HG02763 (cell line): ENCODE results near the gene GNG7.
A peak's percentile ranks its signal among the peaks of the same experiment; 100 is the strongest.

Experiments
- ATAC-seq: cut with Tn5 transposase; IDR thresholded peaks from one replicate; pipeline ENCODE4 v1.9.1; 2021; ENCODE audit warnings: mild to moderate bottlenecking, moderate library complexity; ENCODE audit not compliant: unreplicated experiment

Gene GNG7

GRCh38 chr19:2702170-2703076 lies at the start of gene GNG7:
Gene GNG7, minus strand, starts transcription at chr19:2702694. Its CDS starts 182,006 bp downstream, at chr19:2520688.
- ATAC-seq, result peak; percentile 85

DNA sequence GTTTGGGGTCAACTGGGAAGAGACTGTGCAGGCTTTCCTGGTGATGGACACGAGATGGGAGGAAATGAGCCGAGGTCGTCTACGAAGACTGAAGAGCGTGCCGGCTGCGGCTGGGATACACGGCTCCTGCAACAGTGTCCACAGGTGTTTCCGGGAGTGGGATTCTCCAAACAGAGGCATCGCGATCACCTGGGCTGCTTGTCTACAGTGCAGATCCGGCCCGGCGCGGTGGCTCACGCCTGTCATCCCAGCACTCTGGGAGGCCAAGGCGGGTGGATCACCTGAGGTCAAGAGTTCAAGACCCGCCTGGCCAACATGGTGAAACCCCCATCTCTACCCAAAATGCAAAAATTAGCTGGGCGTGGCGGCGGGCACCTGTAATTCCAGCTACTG lies 48.9 kb upstream of the GNG7 start:
- no peak for ATAC-seq

- no peak for ATAC-seq
Observed at GRCh38 chr19:2750808-2751437, 48.4 kb upstream of the GNG7 start.

DNA sequence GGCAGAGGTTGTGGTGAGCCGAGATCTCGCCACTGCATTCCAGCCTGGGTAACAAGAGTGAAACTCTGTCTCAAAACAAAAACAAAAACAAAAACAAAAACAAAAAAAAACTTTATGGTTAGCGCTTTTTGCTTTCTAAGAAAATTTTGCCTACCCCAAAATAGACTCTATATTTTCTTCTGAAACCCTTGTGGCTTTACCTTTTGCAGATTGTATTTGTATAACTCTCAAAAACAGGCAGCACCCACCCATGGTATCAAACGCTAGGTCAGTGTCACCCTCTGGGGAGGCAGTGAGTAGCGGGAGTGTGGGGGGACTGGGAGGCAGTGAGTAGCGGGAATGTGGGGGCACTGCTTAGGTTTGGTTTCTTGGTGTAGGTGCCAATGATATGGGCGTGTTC lies 44.9 kb upstream of the GNG7 start:
- peak; percentile 47 for ATAC-seq

DNA sequence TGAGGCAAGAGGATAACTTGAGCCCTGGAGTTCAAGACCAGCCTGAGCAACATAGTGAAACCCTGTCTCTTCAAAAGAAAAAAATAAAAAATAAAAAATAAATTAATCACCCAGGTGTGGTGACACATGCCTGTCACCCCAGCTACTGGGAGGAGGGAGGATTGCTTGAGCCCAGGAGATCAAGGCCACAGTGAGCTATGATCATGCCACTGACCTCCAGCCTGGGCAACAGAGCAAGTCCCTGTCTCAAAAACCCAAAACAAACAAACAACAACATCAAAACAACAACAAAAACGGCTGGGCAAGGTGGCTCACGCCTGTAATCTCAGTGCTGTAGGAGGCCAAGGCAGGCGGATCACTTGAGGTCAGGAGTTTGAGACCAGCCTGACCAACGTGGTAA lies 41.6 kb upstream of the GNG7 start:
- no peak for ATAC-seq

DNA sequence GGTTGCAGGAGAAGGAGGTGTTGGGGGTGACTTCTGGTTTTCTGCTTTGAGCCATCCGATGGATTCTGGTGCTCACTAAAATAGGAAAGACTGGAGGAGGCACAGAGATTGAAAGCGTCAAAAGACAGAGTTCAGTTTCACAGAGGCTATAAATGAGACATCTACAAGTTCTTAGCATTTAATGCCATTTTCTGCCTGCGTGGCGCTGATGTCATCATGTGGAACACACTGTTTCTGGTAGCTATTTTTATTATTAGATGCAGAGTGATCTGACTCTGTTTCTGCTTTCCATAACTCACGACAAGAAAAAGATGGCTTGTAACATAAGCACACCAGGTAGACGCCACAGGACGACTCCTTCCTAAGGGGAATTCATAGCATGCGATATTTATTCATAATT lies 40.6 kb upstream of the GNG7 start:
- no peak for ATAC-seq

- ATAC-seq, result no peak
Observed at GRCh38 chr19:2740314-2740656, 37.8 kb upstream of the GNG7 start.

DNA sequence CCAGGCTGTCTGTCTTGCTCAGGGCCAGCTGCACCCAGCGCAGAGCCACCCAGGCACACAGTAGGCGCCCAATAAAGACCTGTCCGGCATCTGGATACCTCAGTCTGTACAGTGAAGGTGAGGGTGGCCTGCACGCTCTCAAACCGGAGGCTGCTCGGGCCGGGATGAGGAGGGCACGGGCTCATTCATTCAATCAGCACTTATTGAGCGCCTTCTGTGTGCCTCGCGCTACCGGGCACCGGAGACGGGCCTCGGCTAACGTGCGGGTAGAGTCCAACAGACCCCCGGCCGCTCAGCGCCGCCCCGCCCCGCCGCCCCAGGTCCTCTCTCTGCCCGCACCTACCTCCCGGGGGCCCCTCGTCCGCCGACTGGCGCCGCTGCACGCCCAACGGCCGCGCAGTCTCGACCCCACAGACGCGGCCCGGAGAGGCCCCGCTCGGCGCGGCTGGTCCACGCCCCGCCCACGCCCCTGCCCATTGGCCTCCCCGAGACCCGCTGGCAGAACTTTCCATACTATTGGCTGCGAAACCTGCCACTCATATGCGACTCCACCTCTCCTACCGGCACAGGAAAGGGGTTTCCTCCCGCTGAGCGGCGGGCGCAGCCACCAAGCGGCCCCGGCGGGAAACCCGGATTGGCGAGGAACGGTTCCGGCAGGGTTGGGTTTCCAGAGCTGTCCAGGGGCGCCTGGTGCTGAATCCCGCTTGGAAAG lies 37.3 kb upstream of the GNG7 start, which contains the start of gene SLC39A3:
SLC39A3 (minus strand) TSS at position 416 of the 712 bp plus-strand sequence. CDS start 2,760 bp downstream, outside the sequence.
- ATAC-seq, result peak; percentile 90

GRCh38 chr19:2736550-2737190 lies 34.2 kb upstream of the GNG7 start:
- ATAC-seq, result no peak

- ATAC-seq, result no peak
Observed at GRCh38 chr19:2735374-2735773, 32.9 kb upstream of the GNG7 start.

DNA sequence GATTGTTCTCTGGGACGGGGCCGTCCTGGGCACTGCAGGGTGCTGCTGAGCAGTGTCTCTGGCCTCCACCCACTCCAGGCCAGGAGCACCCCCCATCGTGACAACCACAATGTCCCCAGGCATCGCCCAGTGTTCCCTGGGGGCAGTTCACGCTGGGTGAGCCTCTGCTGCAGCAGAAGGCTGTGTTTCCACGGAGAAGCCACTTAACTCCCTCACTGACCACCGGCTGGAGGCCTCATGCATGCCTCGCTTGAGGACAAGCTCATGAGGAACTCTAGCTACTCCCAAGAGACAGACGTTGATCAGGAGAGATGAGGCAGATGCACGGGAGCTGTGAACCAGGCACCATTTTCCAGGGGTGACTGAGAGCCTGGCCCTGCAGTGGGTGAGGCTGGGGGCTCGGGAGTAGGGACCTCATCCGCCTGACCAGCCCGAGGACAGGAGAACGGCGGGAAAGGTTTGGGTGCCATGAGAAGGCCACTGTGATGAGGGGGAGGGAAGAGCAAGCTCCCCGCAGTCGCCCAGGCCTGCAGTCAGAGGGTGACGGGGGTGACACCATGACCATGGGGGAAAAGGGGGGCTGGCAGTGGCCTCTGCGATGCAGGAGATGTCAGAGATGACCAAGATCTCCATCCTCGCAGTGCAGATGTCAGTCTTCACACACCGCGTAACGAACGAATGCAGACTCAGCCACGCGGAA lies 32.2 kb upstream of the GNG7 start:
- ATAC-seq, result no peak

- no peak for ATAC-seq
Observed at GRCh38 chr19:2733930-2734588, 31.6 kb upstream of the GNG7 start.

GRCh38 chr19:2732883-2733282 lies 30.4 kb upstream of the GNG7 start:
- ATAC-seq, result no peak

- no peak for ATAC-seq
Observed at GRCh38 chr19:2732157-2732725, 29.7 kb upstream of the GNG7 start.

DNA sequence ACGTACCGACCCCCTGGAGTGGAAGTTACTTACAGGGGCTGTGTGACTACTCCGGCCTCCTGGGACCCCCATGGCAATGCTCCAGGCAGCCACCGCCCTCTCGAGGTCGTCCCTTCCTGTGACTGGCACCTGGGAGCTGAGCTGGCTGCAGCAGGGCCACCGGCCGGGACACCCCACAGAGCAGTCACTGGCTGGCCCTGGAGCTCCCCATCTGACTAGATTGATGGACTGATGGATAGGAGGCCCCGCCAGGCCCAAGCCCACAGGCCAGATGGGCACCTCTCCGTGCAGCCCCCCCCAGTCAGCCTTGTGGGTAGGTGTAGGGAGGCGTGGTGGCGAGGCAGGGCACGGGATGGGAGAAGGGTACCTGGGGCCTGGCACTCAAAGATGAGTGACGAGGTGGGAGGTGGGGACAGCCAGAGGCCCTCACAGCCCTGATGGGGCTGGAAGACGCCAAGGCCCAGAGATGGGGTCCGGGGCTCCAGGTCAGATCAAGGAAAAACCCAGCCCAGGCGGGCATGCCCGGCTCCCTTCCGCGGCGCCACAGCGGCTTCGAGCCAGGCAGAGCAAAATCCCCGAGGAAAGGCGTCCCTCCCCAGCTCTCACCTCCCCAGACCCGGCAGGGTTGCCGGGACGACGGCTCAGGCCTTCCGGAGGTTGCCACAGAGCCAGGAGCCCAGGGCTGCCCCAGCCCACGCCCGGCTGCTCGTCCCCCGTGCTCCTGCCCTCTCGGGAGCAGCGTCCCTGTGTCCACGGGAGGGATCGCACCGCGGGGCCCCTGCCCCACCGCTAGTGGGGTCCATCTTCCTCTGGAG lies 28.9 kb upstream of the GNG7 start:
- no peak for ATAC-seq

DNA sequence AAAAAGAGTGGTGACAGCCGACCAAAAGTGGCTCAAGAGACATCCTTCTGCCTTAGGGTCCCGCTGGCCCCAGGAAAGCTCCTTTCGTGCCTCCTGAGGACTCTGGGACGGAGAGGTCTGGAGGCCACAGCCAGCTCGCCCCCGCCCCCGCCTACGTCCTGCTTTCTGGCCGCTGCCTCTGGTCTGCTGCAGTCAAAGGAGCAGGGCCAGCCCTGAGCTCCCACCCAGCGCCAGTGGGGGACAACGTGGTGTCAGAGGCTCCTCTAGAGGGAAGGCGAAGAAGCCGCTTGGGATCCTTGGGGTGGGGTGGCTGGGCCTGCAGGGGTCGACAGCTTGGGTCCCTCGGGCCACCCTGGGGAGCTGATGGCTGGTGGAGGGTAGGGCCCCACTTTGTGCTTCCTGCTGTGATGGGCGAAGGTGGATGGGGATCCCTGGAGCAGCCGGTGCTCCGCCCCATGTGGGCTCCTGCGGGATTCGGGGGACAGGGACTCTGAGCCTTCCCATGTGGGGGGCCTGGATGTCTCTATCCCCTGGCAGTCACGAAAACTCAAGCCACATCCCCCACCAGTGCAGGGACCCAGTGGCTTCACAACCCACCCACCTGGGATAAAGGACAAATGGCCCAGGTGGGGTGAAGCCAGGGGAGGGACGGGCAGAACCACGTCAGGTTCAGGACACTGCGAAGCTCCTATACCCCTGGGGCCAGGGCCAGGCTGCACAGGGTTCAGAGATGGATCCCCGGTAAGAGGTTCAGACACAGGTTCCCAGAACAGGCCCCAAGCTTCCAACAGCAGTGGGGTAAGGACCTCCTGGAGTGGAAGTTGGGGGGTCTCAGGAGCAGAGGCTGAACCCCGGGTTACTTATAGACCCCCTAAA lies 27.7 kb upstream of the GNG7 start:
- ATAC-seq, result no peak

- no peak for ATAC-seq
Observed at GRCh38 chr19:2728783-2729387, 26.4 kb upstream of the GNG7 start.

DNA sequence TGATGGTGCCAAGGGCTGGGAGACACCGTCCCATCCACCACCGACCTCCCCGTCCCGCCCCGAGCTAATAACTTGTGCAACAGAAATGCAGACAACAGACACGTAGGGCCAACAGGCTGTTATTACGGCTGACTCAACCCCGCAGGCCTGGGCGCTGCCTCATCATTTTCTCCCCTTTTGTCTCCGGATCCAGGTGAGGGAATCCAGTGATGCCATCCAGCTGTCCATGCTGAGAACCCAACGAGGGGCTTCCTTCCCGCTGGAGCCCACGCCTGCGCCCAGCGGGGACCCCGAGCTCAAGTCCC lies 25.1 kb upstream of the GNG7 start:
- ATAC-seq, result no peak
